NCI-H2081 (cell line): ENCODE data around the gene CLDN5.

Source experiments
- DNase-seq, 2 experiments: peaks; one replicate each; lab custom pipeline; 2025; lab: John Stamatoyannopoulos, UW

Gene CLDN5

DNA sequence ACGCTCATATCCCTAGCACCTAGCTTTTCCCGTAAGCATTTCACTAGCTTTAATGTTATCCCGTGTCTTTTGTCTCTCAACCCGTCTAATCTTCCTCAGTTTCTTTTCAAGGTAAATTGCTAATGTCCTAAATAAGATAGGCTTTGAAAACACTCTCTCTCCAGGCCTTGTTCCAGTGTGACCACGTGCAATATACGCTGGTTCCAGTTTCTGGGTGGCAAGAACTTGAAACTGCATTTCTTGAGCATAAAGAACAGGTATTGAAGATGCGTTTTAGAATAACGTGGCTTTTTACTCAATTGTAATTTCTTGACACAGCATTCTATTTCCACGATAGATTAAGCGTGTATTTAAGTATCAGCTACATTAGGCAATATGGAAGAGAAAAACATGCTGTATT, 43.4 kb downstream of the CLDN5 start:
- no peak for DNase-seq

DNA sequence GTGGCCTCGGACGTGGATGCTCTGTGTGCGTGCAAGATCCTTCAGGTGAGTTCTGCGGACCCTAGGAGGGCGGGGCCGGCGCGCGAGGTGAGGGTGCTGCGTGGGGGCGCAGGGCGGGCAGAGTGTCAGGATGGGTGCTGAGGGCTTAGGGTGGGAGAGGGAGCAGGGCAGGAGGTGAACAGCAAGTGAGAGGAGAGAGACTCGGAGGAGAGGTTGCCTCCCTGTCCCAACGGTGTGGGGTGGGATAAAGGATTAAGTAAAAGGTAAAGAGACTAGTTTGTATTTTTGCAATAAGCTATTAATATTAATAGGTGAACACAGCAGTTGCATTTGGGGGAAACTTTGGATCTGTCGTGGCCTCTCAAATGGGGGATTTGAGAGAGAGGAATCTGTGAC, 44.0 kb downstream of the CLDN5 start:
- no peak for DNase-seq

DNA sequence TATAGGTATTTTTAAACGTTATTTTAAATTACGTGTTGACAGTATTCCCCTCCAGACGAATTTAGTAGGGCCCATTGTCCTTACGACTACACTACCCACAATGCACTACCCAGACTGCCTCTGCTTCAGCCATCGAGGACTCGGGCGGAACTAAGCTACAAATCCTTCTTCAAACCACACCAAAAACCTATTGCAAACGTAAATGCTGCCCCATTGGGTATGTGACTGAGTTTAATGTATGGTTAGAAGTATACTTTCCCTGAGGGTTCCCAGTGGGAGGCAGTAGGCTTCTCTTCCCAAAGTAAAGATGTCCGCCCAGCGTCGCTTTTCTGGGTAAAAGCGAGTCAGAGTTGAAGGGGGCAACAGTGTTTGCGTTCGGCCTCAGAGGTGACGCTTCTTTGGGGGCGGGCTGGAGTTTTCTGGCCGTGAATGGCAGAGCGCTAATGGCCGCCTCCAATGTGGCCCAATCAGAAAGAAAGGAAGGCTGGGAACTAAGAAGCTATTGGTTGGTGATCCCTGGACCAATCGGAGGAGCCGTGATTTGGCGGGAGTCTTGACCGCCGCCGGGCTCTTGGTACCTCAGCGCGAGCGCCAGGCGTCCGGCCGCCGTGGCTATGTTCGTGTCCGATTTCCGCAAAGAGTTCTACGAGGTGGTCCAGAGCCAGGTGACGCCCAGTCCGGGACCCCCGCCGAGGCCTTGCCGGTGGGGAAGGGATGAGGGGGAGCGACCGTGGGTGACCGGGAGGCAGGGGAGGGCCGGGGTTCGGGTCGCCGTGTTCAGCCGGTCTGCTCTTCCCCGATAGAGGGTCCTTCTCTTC, 44.6 kb downstream of the CLDN5 start, which contains the start of gene CDC45:
Gene CDC45 (plus strand): TSS at position 566 of the 818 bp plus-strand sequence. CDS start 49 bp downstream, at position 615.
- DNase-seq = peak; percentile 96 to 98

DNA sequence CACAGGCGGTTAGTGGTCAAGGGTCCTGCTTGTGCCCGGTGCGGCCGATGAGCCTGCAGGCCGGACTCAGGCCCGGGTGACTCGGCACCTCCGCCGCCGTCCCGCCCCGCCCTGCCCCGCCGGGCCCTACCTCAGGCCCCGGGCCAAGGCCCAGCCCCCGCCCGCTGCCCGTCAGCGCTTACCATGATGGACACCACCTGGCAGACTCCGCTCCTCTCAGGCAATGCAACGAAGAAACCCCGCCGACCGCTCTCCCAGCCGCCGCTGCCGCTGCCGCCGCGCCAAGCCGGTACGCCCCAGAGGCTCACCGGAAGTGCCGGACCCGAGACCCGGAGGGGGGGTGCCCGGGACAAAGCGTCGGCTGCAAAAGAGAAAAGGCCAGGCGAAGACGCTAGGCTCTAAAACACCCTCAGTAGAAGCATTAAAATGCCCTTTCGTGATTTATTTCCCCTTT, 45.3 kb downstream of the CLDN5 start, which contains the start of gene UFD1:
Gene UFD1 (minus strand): TSS at position 293 of the 454 bp plus-strand sequence. CDS start 108 bp downstream, at position 185.
- peak; percentile 68 to 81 for DNase-seq

GRCh38 chr22:19478045-19478900, 45.9 kb downstream of the CLDN5 start:
- peak in 1 of 2 experiments; percentile 16 for DNase-seq

DNA sequence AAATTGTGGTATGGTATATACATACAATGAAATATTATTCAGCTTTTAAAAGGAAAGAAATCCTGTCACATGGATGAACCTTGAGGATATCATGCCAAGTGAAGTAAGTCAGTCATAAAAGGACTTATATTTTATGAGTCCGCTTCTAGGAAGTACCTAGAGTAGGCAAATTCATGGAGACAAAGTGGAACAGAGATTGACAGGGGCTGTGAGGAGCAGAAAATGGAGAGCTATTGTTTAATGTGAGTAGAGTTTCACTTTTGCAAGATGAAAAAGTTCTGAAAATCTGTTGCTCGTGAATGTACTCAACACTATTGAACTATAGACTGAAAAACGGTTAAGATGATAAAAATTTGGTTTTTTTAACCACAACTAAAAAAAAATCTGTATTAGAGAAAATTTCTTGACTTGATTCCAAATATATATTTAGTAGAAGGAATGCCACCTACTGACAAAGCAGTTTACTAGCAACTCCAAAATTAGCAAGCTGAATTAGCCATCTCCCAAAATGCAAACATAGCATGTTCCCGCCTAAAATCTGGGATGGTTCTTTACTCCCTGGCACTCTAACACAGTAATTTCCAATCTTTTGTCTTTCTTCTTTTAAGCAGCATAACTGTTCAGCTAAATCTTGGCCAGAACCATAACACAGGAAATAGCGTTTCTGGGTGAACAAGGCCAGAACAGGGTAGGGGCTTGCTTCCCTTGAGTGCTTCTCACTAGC, 46.7 kb downstream of the CLDN5 start:
- no peak for DNase-seq

DNA sequence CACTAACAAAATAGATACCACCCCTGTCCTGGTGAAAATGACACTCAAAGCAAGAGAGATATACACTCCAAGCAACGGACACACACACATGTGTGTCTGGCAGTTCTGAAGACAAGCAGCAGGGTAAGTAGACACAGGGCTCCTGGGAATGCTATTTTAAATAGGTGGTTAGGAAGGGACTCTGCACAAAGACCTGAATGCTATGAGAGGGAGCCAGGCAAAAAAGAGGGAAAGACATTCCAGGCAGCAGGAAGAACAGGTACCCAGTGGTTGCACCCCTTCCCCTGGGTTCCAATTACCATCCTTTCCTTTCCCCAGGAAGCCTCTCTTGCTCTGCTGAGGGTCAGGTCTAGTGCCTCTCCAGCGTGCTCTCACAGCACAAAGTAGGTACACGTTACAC, 48.2 kb downstream of the CLDN5 start:
- DNase-seq = no peak

DNA sequence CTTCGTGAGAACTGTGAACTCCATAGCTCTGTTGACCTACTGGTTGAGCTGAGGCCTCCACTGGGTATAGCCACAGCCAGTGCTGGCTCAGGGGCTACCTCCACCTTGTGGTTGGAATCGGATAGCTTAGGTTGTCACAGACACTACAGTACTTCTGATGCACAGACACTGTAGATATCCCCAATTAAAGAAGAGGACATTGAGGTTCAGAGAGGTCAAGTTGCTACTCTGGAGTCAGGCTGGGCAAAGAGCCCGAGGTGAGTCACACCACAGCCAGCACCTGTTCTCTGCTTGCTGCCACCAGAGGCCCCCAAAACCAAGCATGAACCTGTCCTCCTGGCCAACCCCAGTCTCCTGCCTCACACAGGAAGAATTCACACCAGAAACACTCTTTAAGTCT, 50.6 kb downstream of the CLDN5 start:
- no peak for DNase-seq
